HepG2 (cell line): ENCODE results near the gene IL3RA. TPM values are rescaled to one million over a fixed set of nuclear protein-coding genes. Genes with fewer than 3 reads are reported as not detected.

Experiments
- ATRX ChIP-seq: sonication (generic); formaldehyde crosslinking; IDR thresholded peaks from 2 replicates; pipeline ENCODE4 v1.4.0; 2020; ENCODE audit warnings: missing genetic modification reagents, borderline replicate concordance
- EEA1 ChIP-seq: sonication (generic); formaldehyde crosslinking; IDR thresholded peaks from 2 replicates; pipeline ENCODE4 v1.5.1; 2020; ENCODE audit warnings: mild to moderate bottlenecking, missing genetic modification reagents, borderline replicate concordance
- KLF16 ChIP-seq, 2 experiments: sonication (generic) in 1 of 2; formaldehyde crosslinking in 1 of 2; IDR thresholded peaks; 2 replicates each; pipeline versions ENCODE4 v1.6.1 to v1.8.0; 2016 to 2023; ENCODE audit warnings: missing genetic modification reagents in 2 of 2, missing compliant biosample characterization in 1 of 2
- MBD4 ChIP-seq: IDR thresholded peaks from 2 replicates; pipeline ENCODE4 v1.6.1; 2012; ENCODE audit warnings: low read length, inconsistent platforms, borderline replicate concordance
- MIXL1 ChIP-seq: IDR thresholded peaks from 2 replicates; pipeline ENCODE4 v1.6.1; 2016
- SMARCE1 ChIP-seq: fragments of 450-650 bp; IDR thresholded peaks from 2 replicates; pipeline ENCODE4 v1.6.1; 2017; ENCODE audit warnings: borderline replicate concordance
- TMF1 ChIP-seq: sonication (generic); formaldehyde crosslinking; IDR thresholded peaks from 2 replicates; pipeline ENCODE4 v1.8.1; 2022; ENCODE audit warnings: low read depth, missing genetic modification reagents
- ZMYM4 ChIP-seq: sonication (generic); formaldehyde crosslinking; IDR thresholded peaks from 2 replicates; pipeline ENCODE4 v1.8.1; 2023; ENCODE audit warnings: mild to moderate bottlenecking, missing genetic modification reagents
- ZNF432 ChIP-seq: sonication (generic); formaldehyde crosslinking; IDR thresholded peaks from 2 replicates; pipeline ENCODE4 v1.5.0; 2020; ENCODE audit warnings: missing genetic modification reagents, mild to moderate bottlenecking, borderline replicate concordance
- ZNF496 ChIP-seq: sonication (generic); formaldehyde crosslinking; IDR thresholded peaks from 2 replicates; pipeline ENCODE4 v1.8.1; 2023; ENCODE audit warnings: mild to moderate bottlenecking, moderate library complexity, missing genetic modification reagents; ENCODE audit not compliant: insufficient replicate concordance
- ZNF670 ChIP-seq: sonication (generic); formaldehyde crosslinking; IDR thresholded peaks from 2 replicates; pipeline ENCODE4 v1.8.0; 2022; ENCODE audit warnings: mild to moderate bottlenecking, missing genetic modification reagents, borderline replicate concordance
- ZNF775 ChIP-seq: sonication (generic); formaldehyde crosslinking; IDR thresholded peaks from 2 replicates; pipeline ENCODE4 v1.4.0; 2020; ENCODE audit warnings: missing genetic modification reagents, mild to moderate bottlenecking, moderate library complexity, borderline replicate concordance
- polyA plus RNA-seq, 8 experiments: library from polyadenylated mRNA; depleted of rRNA in 3 of 8; stranded (reverse) in 7 of 8; unstranded in 1 of 8; fragments of >200 nt; fragmentation: Illumina TruSeq in 4 of 8; extraction: Trizol in 4 of 8; gene quantifications; 2 replicates each; pipeline versions ENCODE4 v1.2.1 to v1.2.3, GENCODE V29; 2011 to 2016; ENCODE audit warnings: low read depth in 4 of 8, missing spikeins in 1 of 8, mixed read lengths in 1 of 8; ENCODE audit not compliant: insufficient read depth in 1 of 8
- total RNA-seq, 5 experiments: library from RNA; depleted of rRNA; stranded (reverse); fragments of >200 nt; fragmentation: Illumina TruSeq; extraction: Trizol; gene quantifications; 2 replicates each; pipeline ENCODE4 v1.2.3, GENCODE V29; 2016; ENCODE audit warnings: low read depth in 1 of 5
- TF ChIP-seq, protein P1 (sequence below): IDR thresholded peaks from 2 replicates; pipeline ENCODE4 v1.6.1; 2016; ENCODE audit warnings: missing compliant biosample characterization, missing genetic modification reagents, borderline replicate concordance
- TF ChIP-seq, protein P2 (sequence below): sonication (generic); formaldehyde crosslinking; IDR thresholded peaks from 2 replicates; pipeline ENCODE4 v1.4.0; 2020; ENCODE audit warnings: missing genetic modification reagents, borderline replicate concordance
- TF ChIP-seq, protein P3 (sequence below): sonication (generic); formaldehyde crosslinking; IDR thresholded peaks from 2 replicates; pipeline ENCODE4 v1.4.0; 2020; ENCODE audit warnings: missing genetic modification reagents, mild to moderate bottlenecking, borderline replicate concordance
- TF ChIP-seq, protein P4 (sequence below): IDR thresholded peaks from 2 replicates; pipeline ENCODE4 v1.4.0; 2020; ENCODE audit warnings: mild to moderate bottlenecking, missing genetic modification reagents

Gene IL3RA
- total and polyA plus RNA-seq, 2 of the 13 experiments (the other 11 are each of a cell fraction or from before 2014, with no cell fraction given): not detected

DNA sequence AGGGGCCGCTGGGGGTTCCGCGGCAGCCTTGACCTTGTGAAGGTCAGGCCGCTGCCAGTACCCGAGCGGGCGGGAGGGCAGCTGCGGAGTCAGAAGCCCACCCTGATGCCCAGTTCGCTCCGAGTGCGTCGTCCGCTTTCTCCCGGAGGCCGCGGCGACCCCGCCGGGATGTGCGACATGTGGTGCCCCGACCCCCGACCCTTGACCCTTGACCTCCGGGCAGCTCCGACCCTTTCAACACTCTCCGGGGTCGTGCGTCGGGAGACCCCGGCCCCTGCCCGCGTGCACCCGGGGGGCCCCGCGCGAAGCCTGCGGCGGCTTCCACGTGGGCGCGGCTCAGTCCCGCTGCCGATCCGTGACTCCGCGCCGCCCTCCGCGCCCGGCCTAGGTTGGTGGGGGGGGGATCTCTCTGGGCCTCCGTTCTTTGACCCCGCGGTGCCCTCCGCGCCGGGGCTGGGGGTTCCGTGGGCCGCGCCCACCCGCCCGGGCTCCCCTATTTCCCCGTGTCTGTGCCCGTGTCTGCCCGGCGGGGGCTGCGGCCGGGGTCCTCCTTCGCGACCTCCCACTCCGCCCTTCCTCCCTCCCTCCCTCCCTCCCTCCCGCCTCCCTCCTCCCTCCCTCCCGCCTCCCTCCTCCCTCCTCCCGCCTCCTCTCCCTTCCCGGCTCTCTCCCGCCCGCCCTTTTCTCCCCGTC, 55.9 kb downstream of the IL3RA start (continued):
- TF ChIP-seq ZMYM4 (CRISPR knock-in tag): no peak
- TF ChIP-seq, protein P1, sequence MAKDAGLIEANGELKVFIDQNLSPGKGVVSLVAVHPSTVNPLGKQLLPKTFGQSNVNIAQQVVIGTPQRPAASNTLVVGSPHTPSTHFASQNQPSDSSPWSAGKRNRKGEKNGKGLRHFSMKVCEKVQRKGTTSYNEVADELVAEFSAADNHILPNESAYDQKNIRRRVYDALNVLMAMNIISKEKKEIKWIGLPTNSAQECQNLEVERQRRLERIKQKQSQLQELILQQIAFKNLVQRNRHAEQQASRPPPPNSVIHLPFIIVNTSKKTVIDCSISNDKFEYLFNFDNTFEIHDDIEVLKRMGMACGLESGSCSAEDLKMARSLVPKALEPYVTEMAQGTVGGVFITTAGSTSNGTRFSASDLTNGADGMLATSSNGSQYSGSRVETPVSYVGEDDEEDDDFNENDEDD (CRISPR knock-in tag): peak; percentile 55; the same call in 1 of the 2 replicates
- TF ChIP-seq, protein P2, sequence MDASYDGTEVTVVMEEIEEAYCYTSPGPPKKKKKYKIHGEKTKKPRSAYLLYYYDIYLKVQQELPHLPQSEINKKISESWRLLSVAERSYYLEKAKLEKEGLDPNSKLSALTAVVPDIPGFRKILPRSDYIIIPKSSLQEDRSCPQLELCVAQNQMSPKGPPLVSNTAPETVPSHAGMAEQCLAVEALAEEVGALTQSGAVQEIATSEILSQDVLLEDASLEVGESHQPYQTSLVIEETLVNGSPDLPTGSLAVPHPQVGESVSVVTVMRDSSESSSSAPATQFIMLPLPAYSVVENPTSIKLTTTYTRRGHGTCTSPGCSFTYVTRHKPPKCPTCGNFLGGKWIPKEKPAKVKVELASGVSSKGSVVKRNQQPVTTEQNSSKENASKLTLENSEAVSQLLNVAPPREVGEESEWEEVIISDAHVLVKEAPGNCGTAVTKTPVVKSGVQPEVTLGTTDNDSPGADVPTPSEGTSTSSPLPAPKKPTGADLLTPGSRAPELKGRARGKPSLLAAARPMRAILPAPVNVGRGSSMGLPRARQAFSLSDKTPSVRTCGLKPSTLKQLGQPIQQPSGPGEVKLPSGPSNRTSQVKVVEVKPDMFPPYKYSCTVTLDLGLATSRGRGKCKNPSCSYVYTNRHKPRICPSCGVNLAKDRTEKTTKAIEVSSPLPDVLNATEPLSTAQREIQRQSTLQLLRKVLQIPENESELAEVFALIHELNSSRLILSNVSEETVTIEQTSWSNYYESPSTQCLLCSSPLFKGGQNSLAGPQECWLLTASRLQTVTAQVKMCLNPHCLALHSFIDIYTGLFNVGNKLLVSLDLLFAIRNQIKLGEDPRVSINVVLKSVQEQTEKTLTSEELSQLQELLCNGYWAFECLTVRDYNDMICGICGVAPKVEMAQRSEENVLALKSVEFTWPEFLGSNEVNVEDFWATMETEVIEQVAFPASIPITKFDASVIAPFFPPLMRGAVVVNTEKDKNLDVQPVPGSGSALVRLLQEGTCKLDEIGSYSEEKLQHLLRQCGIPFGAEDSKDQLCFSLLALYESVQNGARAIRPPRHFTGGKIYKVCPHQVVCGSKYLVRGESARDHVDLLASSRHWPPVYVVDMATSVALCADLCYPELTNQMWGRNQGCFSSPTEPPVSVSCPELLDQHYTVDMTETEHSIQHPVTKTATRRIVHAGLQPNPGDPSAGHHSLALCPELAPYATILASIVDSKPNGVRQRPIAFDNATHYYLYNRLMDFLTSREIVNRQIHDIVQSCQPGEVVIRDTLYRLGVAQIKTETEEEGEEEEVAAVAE (CRISPR knock-in tag): no peak
- TF ChIP-seq, protein P3, sequence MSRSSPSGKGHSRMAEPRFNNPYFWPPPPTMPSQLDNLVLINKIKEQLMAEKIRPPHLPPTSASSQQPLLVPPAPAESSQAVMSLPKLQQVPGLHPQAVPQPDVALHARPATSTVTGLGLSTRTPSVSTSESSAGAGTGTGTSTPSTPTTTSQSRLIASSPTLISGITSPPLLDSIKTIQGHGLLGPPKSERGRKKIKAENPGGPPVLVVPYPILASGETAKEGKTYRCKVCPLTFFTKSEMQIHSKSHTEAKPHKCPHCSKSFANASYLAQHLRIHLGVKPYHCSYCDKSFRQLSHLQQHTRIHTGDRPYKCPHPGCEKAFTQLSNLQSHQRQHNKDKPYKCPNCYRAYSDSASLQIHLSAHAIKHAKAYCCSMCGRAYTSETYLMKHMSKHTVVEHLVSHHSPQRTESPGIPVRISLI: no peak; the same call in 1 of the 2 replicates
- TF ChIP-seq ZNF670: no peak; the same call in 1 of the 2 replicates
- no peak for TF ChIP-seq ZNF496 (CRISPR knock-in tag)
- TF ChIP-seq MIXL1 (CRISPR knock-in tag): no peak
- TF ChIP-seq MBD4: no peak
- no peak for TF ChIP-seq ZNF775
- TF ChIP-seq ZNF432: no peak
- TF ChIP-seq EEA1 (CRISPR knock-in tag): no peak
- no peak for TF ChIP-seq TMF1
- TF ChIP-seq KLF16 (CRISPR knock-in tag; IDR thresholded peaks at IDR 0.05): 0 out of 4 replicates have a peak, but pooled peaks of 1 of the 2 experiments have one; percentile 21
- TF ChIP-seq, protein P4, sequence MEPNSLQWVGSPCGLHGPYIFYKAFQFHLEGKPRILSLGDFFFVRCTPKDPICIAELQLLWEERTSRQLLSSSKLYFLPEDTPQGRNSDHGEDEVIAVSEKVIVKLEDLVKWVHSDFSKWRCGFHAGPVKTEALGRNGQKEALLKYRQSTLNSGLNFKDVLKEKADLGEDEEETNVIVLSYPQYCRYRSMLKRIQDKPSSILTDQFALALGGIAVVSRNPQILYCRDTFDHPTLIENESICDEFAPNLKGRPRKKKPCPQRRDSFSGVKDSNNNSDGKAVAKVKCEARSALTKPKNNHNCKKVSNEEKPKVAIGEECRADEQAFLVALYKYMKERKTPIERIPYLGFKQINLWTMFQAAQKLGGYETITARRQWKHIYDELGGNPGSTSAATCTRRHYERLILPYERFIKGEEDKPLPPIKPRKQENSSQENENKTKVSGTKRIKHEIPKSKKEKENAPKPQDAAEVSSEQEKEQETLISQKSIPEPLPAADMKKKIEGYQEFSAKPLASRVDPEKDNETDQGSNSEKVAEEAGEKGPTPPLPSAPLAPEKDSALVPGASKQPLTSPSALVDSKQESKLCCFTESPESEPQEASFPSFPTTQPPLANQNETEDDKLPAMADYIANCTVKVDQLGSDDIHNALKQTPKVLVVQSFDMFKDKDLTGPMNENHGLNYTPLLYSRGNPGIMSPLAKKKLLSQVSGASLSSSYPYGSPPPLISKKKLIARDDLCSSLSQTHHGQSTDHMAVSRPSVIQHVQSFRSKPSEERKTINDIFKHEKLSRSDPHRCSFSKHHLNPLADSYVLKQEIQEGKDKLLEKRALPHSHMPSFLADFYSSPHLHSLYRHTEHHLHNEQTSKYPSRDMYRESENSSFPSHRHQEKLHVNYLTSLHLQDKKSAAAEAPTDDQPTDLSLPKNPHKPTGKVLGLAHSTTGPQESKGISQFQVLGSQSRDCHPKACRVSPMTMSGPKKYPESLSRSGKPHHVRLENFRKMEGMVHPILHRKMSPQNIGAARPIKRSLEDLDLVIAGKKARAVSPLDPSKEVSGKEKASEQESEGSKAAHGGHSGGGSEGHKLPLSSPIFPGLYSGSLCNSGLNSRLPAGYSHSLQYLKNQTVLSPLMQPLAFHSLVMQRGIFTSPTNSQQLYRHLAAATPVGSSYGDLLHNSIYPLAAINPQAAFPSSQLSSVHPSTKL (CRISPR knock-in tag): no peak
- no peak for TF ChIP-seq SMARCE1
- TF ChIP-seq ATRX (CRISPR knock-in tag): no peak
